CD4-positive, CD25-positive, alpha-beta regulatory T cell (primary cell): ENCODE results near the gene EYA2. TPM values are rescaled to one million over a fixed set of nuclear protein-coding genes. Genes with fewer than 3 reads are reported as not detected.

Experiments used
- ATAC-seq, 2 donors: fragments of 150-1000 bp; cut with Tn5 transposase; one replicate each; pipeline ENCODE4 v1.10.0; 2021; ENCODE audit warnings: low read depth in 2 of 2, moderate number of reproducible peaks in 2 of 2, moderate library complexity in 1 of 2
- DNase-seq, 3 donors: peaks; one replicate each; pipeline versions ENCODE4 v3.0.0 to v3.0.0-alpha.2; 2012 to 2022; ENCODE audit warnings: mixed read lengths in 1 of 3
- H3K27ac ChIP-seq: one replicate; pipeline ENCODE4 v1.7.0; 2013; ENCODE audit warnings: mild to moderate bottlenecking, low read length; ENCODE audit not compliant: insufficient read depth, poor library complexity, severe bottlenecking
- H3K27me3 ChIP-seq: one replicate; pipeline ENCODE4 v1.7.0; 2013; ENCODE audit warnings: low read length; ENCODE audit not compliant: control insufficient read depth, insufficient read depth
- H3K36me3 ChIP-seq: one replicate; pipeline ENCODE4 v1.7.0; 2013; ENCODE audit warnings: mild to moderate bottlenecking, low read length, moderate library complexity; ENCODE audit not compliant: control insufficient read depth, insufficient read depth
- H3K4me1 ChIP-seq: 2 replicates; pipeline ENCODE4 v1.7.0; 2013; ENCODE audit warnings: mild to moderate bottlenecking, low read length; ENCODE audit not compliant: insufficient read depth, control insufficient read depth, poor library complexity, severe bottlenecking
- H3K4me3 ChIP-seq: one replicate; pipeline ENCODE4 v1.7.0; 2013; ENCODE audit warnings: low read depth, mild to moderate bottlenecking, low read length, moderate library complexity
- H3K9me3 ChIP-seq, 2 experiments: 1 replicate in 1 of 2; 2 replicates in 1 of 2; pipeline ENCODE4 v1.7.0; 2013; ENCODE audit warnings: low read length in 2 of 2, mild to moderate bottlenecking in 1 of 2, moderate library complexity in 1 of 2; ENCODE audit not compliant: control insufficient read depth in 2 of 2
- H3K27ac Mint-ChIP-seq, 3 donors: one replicate each; pipeline ENCODE4 v1.8.0; 2020 to 2022; ENCODE audit warnings: mild to moderate bottlenecking in 3 of 3, mixed read lengths in 3 of 3, moderate library complexity in 2 of 3
- H3K27me3 Mint-ChIP-seq: one replicate; pipeline ENCODE4 v1.8.0; 2022; ENCODE audit warnings: mild to moderate bottlenecking, mixed read lengths
- H3K36me3 Mint-ChIP-seq: one replicate; pipeline ENCODE4 v1.8.0; 2020; ENCODE audit warnings: mixed read lengths
- H3K4me1 Mint-ChIP-seq, 4 donors: one replicate each; pipeline ENCODE4 v1.8.0; 2020 to 2022; ENCODE audit warnings: mixed read lengths in 4 of 4, mild to moderate bottlenecking in 1 of 4
- H3K4me3 Mint-ChIP-seq, 4 donors: one replicate each; pipeline ENCODE4 v1.8.0; 2020 to 2022; ENCODE audit warnings: mild to moderate bottlenecking in 4 of 4, mixed read lengths in 4 of 4, moderate library complexity in 3 of 4
- H3K9me3 Mint-ChIP-seq, 7 donors: one replicate each; pipeline ENCODE4 v1.8.0; 2020 to 2022; ENCODE audit warnings: mixed read lengths in 7 of 7, mild to moderate bottlenecking in 3 of 7, moderate library complexity in 2 of 7
- polyA plus RNA-seq, 4 donors: library from polyadenylated mRNA; unstranded; fragments of 300-500 nt; fragmentation: Illumina TruSeq; gene quantifications; one replicate each; pipeline ENCODE4 v1.2.3, GENCODE V29; 2021
- total RNA-seq: library from RNA; stranded (reverse); gene quantifications from one replicate; pipeline ENCODE4 v1.2.3, GENCODE V29; 2022

EYA2 gene
- total and polyA plus RNA-seq, 5 donors from 2014 or later: not detected

GRCh38 chr20:47020231-47020630 lies 125.6 kb downstream of the EYA2 start:
- Mint-ChIP-seq H3K9me3 (peaks cover 0 to 1% (median 0%) of the 10 kb centered on the region in 7 donors), H3K27ac (no peak overlapping the region), H3K36me3 (no peaks in the 10 kb centered on the region), H3K4me3 (no peak overlapping the region), H3K4me1 (no peaks in the 10 kb centered on the region), H3K27me3 (peaks cover 34% of the 10 kb centered on the region)
- H3K36me3 ChIP-seq: no peaks in the 10 kb centered on the region
- ATAC-seq (no peak), DNase-seq (peak in 1 of 3 donors; percentile 22)
- H3K4me3 ChIP-seq: no peak overlapping the region
- peaks cover 10% of the 10 kb centered on the region for H3K27me3 ChIP-seq
- H3K9me3 ChIP-seq: no peaks in the 10 kb centered on the region
- H3K27ac ChIP-seq: no peak overlapping the region
- H3K4me1 ChIP-seq: no peaks in the 10 kb centered on the region

GRCh38 chr20:47021850-47022249 lies 127.2 kb downstream of the EYA2 start:
- H3K27me3 ChIP-seq: peaks cover 6% of the 10 kb centered on the region
- ATAC-seq (no peak), DNase-seq (no peak)
- Mint-ChIP-seq H3K27me3 (peaks cover 34% of the 10 kb centered on the region), H3K9me3 (peaks cover 0 to 2% (median 0%) of the 10 kb centered on the region in 7 donors), H3K27ac (no peak overlapping the region), H3K4me1 (no peaks in the 10 kb centered on the region), H3K36me3 (no peaks in the 10 kb centered on the region), H3K4me3 (no peak overlapping the region)
- no peak overlapping the region for H3K4me3 ChIP-seq
- H3K9me3 ChIP-seq: no peaks in the 10 kb centered on the region
- no peak overlapping the region for H3K27ac ChIP-seq
- H3K36me3 ChIP-seq: no peaks in the 10 kb centered on the region
- H3K4me1 ChIP-seq: no peaks in the 10 kb centered on the region

GRCh38 chr20:47024461-47024937 lies 129.9 kb downstream of the EYA2 start:
- peaks cover 6% of the 10 kb centered on the region for H3K27me3 ChIP-seq
- H3K36me3 Mint-ChIP-seq: no peaks in the 10 kb centered on the region
- no peak overlapping the region for H3K27ac Mint-ChIP-seq

GRCh38 chr20:47027042-47027441 lies 132.4 kb downstream of the EYA2 start:
- peaks cover 19% of the 10 kb centered on the region for H3K27me3 Mint-ChIP-seq

More at GRCh38 chr20:47024461-47024937, 129.9 kb downstream of the EYA2 start:
- Mint-ChIP-seq H3K4me3 (no peak overlapping the region), H3K27me3 (peaks cover 30% of the 10 kb centered on the region), H3K4me1 (no peaks in the 10 kb centered on the region), H3K9me3 (peaks cover 0 to 8% (median 0%) of the 10 kb centered on the region in 7 donors)
- peaks cover 0 to 11% of the 10 kb centered on the region in 2 experiments for H3K9me3 ChIP-seq
- ATAC-seq (no peak), DNase-seq (no peak)
- H3K36me3 ChIP-seq: no peaks in the 10 kb centered on the region
- H3K4me1 ChIP-seq: no peaks in the 10 kb centered on the region
- H3K27ac ChIP-seq: no peak overlapping the region
- no peak overlapping the region for H3K4me3 ChIP-seq

GRCh38 chr20:47027456-47027855 lies 132.8 kb downstream of the EYA2 start:
- H3K36me3 ChIP-seq: no peaks in the 10 kb centered on the region
- no peak overlapping the region for H3K4me3 ChIP-seq
- no peaks in the 10 kb centered on the region for H3K4me1 Mint-ChIP-seq
- peaks cover 0 to 8% (median 0%) of the 10 kb centered on the region in 7 donors for H3K9me3 Mint-ChIP-seq
- no peak overlapping the region for H3K27ac Mint-ChIP-seq
- H3K27ac ChIP-seq: no peak overlapping the region
- H3K4me3 Mint-ChIP-seq: no peak overlapping the region
- no peak for DNase-seq
- peaks cover 6% of the 10 kb centered on the region for H3K27me3 ChIP-seq
- peaks cover 19% of the 10 kb centered on the region for H3K27me3 Mint-ChIP-seq
- no peaks in the 10 kb centered on the region for H3K36me3 Mint-ChIP-seq
- ATAC-seq: no peak
- no peaks in the 10 kb centered on the region for H3K4me1 ChIP-seq
- H3K9me3 ChIP-seq: peaks cover 0 to 11% of the 10 kb centered on the region in 2 experiments

More at GRCh38 chr20:47027042-47027441, 132.4 kb downstream of the EYA2 start:
- Mint-ChIP-seq H3K36me3 (no peaks in the 10 kb centered on the region), H3K4me1 (no peaks in the 10 kb centered on the region), H3K9me3 (peaks cover 0 to 8% (median 0%) of the 10 kb centered on the region in 7 donors), H3K27ac (no peak overlapping the region), H3K4me3 (no peak overlapping the region)
- H3K36me3 ChIP-seq: no peaks in the 10 kb centered on the region
- H3K4me1 ChIP-seq: no peaks in the 10 kb centered on the region
- H3K4me3 ChIP-seq: no peak overlapping the region
- ATAC-seq (no peak), DNase-seq (no peak)
- peaks cover 6% of the 10 kb centered on the region for H3K27me3 ChIP-seq
- H3K9me3 ChIP-seq: peaks cover 0 to 11% of the 10 kb centered on the region in 2 experiments
- H3K27ac ChIP-seq: no peak overlapping the region

- no peak overlapping the region for H3K27ac ChIP-seq
- Mint-ChIP-seq H3K27me3 (peaks cover 12% of the 10 kb centered on the region), H3K4me3 (no peak overlapping the region), H3K27ac (no peak overlapping the region), H3K9me3 (peaks cover 0 to 8% (median 2%) of the 10 kb centered on the region in 7 donors), H3K36me3 (no peaks in the 10 kb centered on the region), H3K4me1 (no peaks in the 10 kb centered on the region)
- H3K4me3 ChIP-seq: no peak overlapping the region
- H3K36me3 ChIP-seq: no peaks in the 10 kb centered on the region
- ATAC-seq (no peak), DNase-seq (no peak)
- no peaks in the 10 kb centered on the region for H3K4me1 ChIP-seq
- peaks cover 6% of the 10 kb centered on the region for H3K27me3 ChIP-seq
- H3K9me3 ChIP-seq: peaks cover 0 to 11% of the 10 kb centered on the region in 2 experiments
These were observed 133.8 kb downstream of the EYA2 start for GRCh38 chr20:47028487-47028886.

- Histone ChIP-seq H3K27me3 (peaks cover 2% of the 10 kb centered on the region), H3K36me3 (no peaks in the 10 kb centered on the region), H3K4me1 (no peaks in the 10 kb centered on the region), H3K9me3 (peaks cover 0 to 11% of the 10 kb centered on the region in 2 experiments), H3K4me3 (no peak overlapping the region), H3K27ac (no peak overlapping the region)
- H3K9me3 Mint-ChIP-seq: peaks cover 0 to 8% (median 2%) of the 10 kb centered on the region in 7 donors
- peaks cover 4% of the 10 kb centered on the region for H3K27me3 Mint-ChIP-seq
- no peak for ATAC-seq
- DNase-seq: no peak
- H3K36me3 Mint-ChIP-seq: no peaks in the 10 kb centered on the region
- no peak overlapping the region for H3K4me3 Mint-ChIP-seq
- peaks cover 0 to 4% (median 0%) of the 10 kb centered on the region in 4 donors for H3K4me1 Mint-ChIP-seq
- no peak overlapping the region for H3K27ac Mint-ChIP-seq
These were observed 135.2 kb downstream of the EYA2 start for GRCh38 chr20:47029845-47030244.

GRCh38 chr20:47030271-47030810 lies 135.7 kb downstream of the EYA2 start:
- DNase-seq (no peak), ATAC-seq (no peak)
- Mint-ChIP-seq H3K4me1 (peaks cover 0 to 4% (median 0%) of the 10 kb centered on the region in 4 donors), H3K4me3 (no peak overlapping the region), H3K9me3 (peaks cover 0 to 8% (median 2%) of the 10 kb centered on the region in 7 donors), H3K27ac (no peak overlapping the region), H3K36me3 (no peaks in the 10 kb centered on the region), H3K27me3 (no peaks in the 10 kb centered on the region)
- H3K36me3 ChIP-seq: no peaks in the 10 kb centered on the region
- no peak overlapping the region for H3K4me3 ChIP-seq
- H3K27me3 ChIP-seq: no peaks in the 10 kb centered on the region
- no peak overlapping the region for H3K27ac ChIP-seq
- H3K9me3 ChIP-seq: peaks cover 0 to 11% of the 10 kb centered on the region in 2 experiments
- H3K4me1 ChIP-seq: no peaks in the 10 kb centered on the region
